GM21737 (cell line): Measurements from ENCODE around the gene SNTA1.
"Not testable (repeated sequence)": the region's sequence is repeated elsewhere in the genome, so short reads cannot be mapped to it uniquely, and the experiment has no call there.

Experiments used
- ATAC-seq: cut with Tn5 transposase; IDR thresholded peaks from one replicate; pipeline ENCODE4 v1.9.1; 2021; ENCODE audit warnings: mild to moderate bottlenecking, moderate library complexity; ENCODE audit not compliant: unreplicated experiment

SNTA1 gene

GRCh38 chr20:33400812-33401183 is 42.8 kb downstream of the SNTA1 start:
- peak; percentile 25 for ATAC-seq

GRCh38 chr20:33399924-33400323 is 43.6 kb downstream of the SNTA1 start:
- ATAC-seq = no peak

- ATAC-seq = no peak
These were observed 48.8 kb downstream of the SNTA1 start for GRCh38 chr20:33394718-33395117.

GRCh38 chr20:33393609-33394008 is 50.0 kb downstream of the SNTA1 start:
- no peak for ATAC-seq

GRCh38 chr20:33391722-33392415 is 51.7 kb downstream of the SNTA1 start:
- no peak for ATAC-seq

GRCh38 chr20:33389326-33389725 is 54.2 kb downstream of the SNTA1 start:
- ATAC-seq = not testable (repeated sequence)

- ATAC-seq = no peak
These were observed 55.3 kb downstream of the SNTA1 start for GRCh38 chr20:33388268-33388667.

GRCh38 chr20:33387177-33387576 is 56.4 kb downstream of the SNTA1 start:
- ATAC-seq = no peak

GRCh38 chr20:33386673-33387072 is 56.9 kb downstream of the SNTA1 start:
- no peak for ATAC-seq

- no peak for ATAC-seq
These were observed 66.2 kb downstream of the SNTA1 start for GRCh38 chr20:33377366-33377765.

- ATAC-seq = no peak
These were observed 69.6 kb downstream of the SNTA1 start for GRCh38 chr20:33373735-33374605.

GRCh38 chr20:33372993-33373441 is 70.5 kb downstream of the SNTA1 start:
- no peak for ATAC-seq

- no peak for ATAC-seq
These were observed 73.3 kb downstream of the SNTA1 start for GRCh38 chr20:33370291-33370690.

GRCh38 chr20:33362898-33363297 is 80.7 kb downstream of the SNTA1 start:
- no peak for ATAC-seq

- no peak for ATAC-seq
These were observed 83.9 kb downstream of the SNTA1 start for GRCh38 chr20:33359399-33360261.
